Omental fat pad (tissue), 4 donors: Measurements from ENCODE around the gene DMWD. TPM values are rescaled to one million over a fixed set of nuclear protein-coding genes. Genes with fewer than 3 reads are reported as not detected.

Source experiments
- ATAC-seq: fragments of 150-250 bp; one replicate; pipeline ENCODE4 v1.9.1; 2016; ENCODE audit warnings: mild to moderate bottlenecking, moderate library complexity; ENCODE audit not compliant: low FRiP score
- DNase-seq: peaks from one replicate; pipeline ENCODE4 v3.0.0-alpha.2; 2019; ENCODE audit warnings: low spot score
- total RNA-seq, 4 donors: library from RNA; depleted of rRNA; stranded (reverse); fragments of >200 nt; gene quantifications; one replicate each; pipeline ENCODE4 v1.1.0, GENCODE V29; 2016
- TF ChIP-seq, protein P1 (sequence below), 3 donors: fragments of 450-650 bp; IDR thresholded peaks; one replicate each; pipeline ENCODE4 v1.5.1; 2016 to 2017; ENCODE audit warnings: antibody characterized with exemption in 3 of 3, mild to moderate bottlenecking in 3 of 3, moderate library complexity in 2 of 3

Gene DMWD, protein sequence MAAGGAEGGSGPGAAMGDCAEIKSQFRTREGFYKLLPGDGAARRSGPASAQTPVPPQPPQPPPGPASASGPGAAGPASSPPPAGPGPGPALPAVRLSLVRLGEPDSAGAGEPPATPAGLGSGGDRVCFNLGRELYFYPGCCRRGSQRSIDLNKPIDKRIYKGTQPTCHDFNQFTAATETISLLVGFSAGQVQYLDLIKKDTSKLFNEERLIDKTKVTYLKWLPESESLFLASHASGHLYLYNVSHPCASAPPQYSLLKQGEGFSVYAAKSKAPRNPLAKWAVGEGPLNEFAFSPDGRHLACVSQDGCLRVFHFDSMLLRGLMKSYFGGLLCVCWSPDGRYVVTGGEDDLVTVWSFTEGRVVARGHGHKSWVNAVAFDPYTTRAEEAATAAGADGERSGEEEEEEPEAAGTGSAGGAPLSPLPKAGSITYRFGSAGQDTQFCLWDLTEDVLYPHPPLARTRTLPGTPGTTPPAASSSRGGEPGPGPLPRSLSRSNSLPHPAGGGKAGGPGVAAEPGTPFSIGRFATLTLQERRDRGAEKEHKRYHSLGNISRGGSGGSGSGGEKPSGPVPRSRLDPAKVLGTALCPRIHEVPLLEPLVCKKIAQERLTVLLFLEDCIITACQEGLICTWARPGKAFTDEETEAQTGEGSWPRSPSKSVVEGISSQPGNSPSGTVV
- 10 to 100 TPM; 26.2 to 42.5 (median 35.9) TPM for total RNA-seq

DNA sequence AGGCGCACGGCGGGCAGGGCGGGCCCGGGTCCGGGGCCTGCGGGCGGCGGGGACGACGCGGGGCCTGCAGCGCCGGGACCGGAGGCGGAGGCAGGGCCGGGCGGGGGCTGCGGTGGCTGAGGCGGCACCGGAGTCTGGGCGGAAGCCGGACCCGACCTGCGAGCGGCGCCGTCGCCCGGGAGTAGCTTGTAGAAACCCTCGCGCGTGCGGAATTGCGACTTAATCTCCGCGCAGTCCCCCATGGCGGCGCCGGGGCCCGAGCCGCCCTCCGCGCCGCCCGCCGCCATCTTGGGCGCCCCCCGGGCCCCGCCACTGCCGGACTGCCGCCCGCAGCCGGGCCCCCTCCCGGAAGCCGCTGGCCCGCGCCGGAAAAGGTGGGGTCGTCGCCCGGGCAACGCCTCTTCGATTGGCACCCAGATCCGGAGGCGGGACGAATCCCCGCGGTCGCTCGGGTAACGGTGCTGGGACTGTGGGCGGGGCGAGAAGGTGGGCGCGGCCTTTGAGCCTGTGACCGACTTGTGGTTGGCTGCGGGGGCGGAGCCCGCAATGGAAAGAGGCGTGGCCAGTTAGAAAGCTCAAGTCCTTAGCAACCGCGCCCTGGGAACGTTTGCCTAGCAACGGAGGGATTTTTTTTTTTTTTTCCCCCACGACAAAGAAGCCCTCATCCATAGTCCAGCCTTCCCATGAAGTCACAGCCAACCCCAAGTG, at the start of gene DMWD:
TSS of gene DMWD (minus strand) at position 376 of the 708 bp plus-strand sequence. CDS start at position 287, 89 bp downstream.
- TF ChIP-seq, protein P1, sequence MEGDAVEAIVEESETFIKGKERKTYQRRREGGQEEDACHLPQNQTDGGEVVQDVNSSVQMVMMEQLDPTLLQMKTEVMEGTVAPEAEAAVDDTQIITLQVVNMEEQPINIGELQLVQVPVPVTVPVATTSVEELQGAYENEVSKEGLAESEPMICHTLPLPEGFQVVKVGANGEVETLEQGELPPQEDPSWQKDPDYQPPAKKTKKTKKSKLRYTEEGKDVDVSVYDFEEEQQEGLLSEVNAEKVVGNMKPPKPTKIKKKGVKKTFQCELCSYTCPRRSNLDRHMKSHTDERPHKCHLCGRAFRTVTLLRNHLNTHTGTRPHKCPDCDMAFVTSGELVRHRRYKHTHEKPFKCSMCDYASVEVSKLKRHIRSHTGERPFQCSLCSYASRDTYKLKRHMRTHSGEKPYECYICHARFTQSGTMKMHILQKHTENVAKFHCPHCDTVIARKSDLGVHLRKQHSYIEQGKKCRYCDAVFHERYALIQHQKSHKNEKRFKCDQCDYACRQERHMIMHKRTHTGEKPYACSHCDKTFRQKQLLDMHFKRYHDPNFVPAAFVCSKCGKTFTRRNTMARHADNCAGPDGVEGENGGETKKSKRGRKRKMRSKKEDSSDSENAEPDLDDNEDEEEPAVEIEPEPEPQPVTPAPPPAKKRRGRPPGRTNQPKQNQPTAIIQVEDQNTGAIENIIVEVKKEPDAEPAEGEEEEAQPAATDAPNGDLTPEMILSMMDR (IDR thresholded peaks at IDR 0.05) = no peak
- DNase-seq (peak; percentile 99), ATAC-seq (peak; percentile 99)

DNA sequence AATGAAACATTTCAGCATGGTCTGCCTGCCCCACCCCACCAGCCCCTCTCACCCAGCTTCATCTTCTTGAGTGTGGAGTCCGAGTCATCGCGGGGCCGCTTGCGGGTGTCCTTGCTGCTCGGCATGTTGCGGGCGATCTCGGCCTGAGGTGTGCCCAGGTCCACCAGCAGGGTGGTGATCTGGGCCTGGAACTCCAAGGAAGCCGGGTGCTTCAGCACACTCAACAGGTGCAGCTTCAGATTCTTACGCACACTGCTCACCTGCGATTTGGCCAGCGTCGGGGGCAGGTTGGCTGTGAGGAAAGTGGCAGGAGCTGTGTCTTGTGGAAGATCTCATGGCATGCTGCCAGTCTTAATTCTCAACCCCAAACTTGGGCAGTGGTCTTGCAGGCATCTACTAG, 49.6 kb upstream of the DMWD start:
- ATAC-seq (no peak), DNase-seq (no peak)
- TF ChIP-seq, protein P1 (IDR thresholded peaks at IDR 0.05) = no peak

DNA sequence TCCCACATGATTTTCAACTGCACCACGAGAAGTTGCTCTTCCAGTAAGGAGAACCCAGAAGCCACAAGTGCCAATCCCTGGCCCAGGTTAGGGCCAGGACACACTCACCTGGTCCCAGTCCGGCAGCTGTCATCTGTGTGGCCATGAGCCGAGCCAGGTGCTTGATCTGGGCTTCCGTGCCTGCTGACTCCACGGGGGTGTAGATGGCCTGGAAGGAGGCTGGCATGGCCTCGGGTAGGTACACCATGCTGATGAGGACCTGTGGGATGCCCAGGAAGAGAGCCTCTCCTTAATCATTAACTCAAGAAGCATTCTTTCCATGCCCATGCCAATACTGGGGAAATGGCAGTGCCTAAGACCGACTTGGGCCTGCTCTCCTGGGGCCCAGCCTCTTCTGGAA, 42.3 kb upstream of the DMWD start:
- ATAC-seq = no peak
- no peak for DNase-seq
- TF ChIP-seq, protein P1 (IDR thresholded peaks at IDR 0.05) = no peak

DNA sequence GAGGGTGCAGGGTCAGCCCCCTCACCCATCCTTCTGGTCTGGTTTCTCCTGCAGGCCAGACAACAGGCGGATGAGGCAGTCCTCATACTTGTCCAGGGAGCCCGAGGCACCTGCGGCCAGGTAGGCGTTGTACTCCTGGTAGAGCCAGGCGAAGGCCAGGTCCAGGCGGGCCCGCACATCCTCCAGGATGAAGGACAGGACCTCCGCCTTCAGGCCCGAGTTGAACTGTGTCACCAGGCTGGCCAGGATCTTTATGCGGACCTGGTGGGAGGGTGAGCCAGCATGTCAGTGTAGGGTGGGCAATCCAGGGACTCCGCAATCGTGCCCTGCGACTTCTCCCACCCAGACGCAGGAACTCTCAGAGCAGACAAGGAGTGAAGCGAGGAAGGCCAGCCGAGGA, 36.3 kb upstream of the DMWD start:
- ATAC-seq (no peak), DNase-seq (no peak)
- TF ChIP-seq, protein P1 (IDR thresholded peaks at IDR 0.05) = no peak

DNA sequence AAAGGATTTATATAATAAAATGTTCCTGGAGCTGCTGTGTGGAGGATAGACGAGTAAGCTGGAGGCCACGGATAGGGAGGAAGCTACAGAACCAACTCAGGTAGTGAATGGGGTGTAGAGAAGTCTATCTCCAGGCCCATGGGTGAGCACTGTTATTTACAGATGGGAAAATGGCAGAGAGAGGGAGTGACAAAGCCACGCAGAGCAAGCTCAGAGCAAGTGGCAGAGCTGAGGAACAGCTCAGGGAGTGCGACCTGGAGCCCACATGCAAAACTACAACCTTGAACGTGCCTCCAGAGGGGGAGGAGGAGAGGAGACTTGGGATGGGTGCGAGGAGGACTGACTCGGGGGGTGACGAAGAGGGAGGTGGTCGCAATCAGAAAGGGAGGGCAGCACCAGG, 35.9 kb upstream of the DMWD start:
- TF ChIP-seq, protein P1 (IDR thresholded peaks at IDR 0.05) = no peak
- DNase-seq (no peak), ATAC-seq (no peak)

DNA sequence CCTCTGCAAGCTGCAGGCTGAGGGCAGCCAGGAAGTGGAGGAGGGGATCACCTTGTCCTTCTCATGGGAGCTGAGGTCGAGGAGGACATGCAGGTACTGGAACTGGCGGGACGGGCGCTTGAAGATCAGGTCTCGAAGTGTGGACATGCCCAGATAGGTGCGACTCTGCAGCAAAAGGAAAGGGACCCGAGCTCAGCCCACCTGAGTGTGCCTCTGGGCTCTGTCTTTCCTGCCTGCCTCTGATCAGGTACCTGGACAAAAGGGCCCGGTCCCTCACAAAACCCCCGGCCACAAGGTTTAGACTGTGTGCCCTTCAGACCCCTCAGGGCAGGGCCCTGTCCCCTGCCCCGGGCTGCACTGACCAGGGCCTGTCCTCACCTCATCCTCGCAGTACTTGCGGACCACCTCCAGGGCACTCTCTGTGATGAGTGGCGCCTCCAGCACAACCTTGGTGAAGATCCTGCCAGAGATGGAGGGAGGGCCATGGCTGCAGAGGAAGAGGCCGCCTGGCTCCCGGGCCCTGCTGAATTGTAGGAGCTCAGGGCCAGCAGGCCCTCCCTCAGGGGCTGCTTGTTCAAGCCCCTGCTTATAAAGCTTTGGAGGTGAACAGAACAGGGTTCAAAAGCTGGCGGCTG, 34.9 kb upstream of the DMWD start:
- ATAC-seq (no peak), DNase-seq (no peak)
- TF ChIP-seq, protein P1 (IDR thresholded peaks at IDR 0.05) = no peak
